ENCODE results near the gene INCA1. TPM values are rescaled to one million over a fixed set of nuclear protein-coding genes. Genes with fewer than 3 reads are reported as not detected.

INCA1 gene
- total and polyA plus RNA-seq, 5 experiments from 2014 or later = 0.23 to 0.26 TPM; not detected in 3

DNA sequence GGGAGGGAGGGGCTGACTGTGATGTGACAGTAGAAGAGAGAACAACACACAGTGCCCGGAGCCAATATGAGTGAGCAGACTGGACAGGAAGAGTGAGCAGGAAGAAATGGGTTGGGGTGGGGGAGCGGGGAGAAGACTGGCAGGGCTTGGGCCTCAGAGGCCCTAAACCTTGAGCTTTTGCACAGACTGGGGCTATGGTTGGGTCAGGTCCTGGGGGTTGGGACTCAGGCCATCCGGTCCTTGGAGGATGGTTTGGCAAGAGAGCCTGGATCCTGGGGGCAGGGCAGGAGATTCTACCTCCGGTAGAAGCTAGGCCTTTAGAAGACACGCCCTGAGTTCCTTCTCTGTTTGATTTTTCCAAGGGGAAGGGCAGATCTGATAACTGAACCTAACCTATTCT is 10.9 kb downstream of the INCA1 start:
- Mint-ChIP-seq H3K27me3 (no peaks in the 10 kb centered on the region), H3K4me1 (peaks cover 28 to 53% (median 45%) of the 10 kb centered on the region in 4 donors), H3K9me3 (no peaks in the 10 kb centered on the region), H3K4me3 (peak overlapping the region; percentile 83 to 97 (median 91)), H3K27ac (peak overlapping the region; percentile 84 to 97 (median 94)), H3K36me3 (peaks cover 0 to 33% (median 0%) of the 10 kb centered on the region in 3 donors)
- POLR2A ChIA-PET = interaction anchor here (0.6 to 5.7 kb wide), 12 partner anchors 9 to 86 kb away, joined by 3 to 42 read pairs (median 4); partner anchors contain the start of genes INCA1, KIF1C, PFN1 and RNF167
- peak in 1 of 10 donors; percentile 42 for DNase-seq
- ATAC-seq = no peak

DNA sequence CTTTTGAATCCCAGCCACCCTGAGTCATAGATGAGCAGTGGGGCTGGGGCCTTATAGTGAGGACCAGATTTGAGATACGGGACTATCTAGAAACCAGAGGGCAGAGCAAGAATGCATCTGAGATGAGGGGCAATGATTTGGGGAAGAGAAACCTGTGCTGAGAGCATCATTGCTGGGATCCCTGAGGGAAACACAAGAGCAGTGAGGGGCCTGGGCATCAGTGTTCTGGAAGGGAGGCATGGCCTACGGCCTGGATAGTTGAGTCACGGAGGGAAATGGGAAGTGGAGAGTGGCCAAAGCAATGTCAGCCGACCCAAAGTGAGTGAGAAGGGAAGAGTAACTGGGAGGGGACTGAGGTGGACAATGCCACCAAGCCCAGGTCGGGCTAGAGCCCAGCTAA is 15.0 kb downstream of the INCA1 start:
- H3K27me3 Mint-ChIP-seq = no peaks in the 10 kb centered on the region
- POLR2A ChIA-PET = no interaction called here
- no peak overlapping the region for H3K4me3 Mint-ChIP-seq
- H3K27ac Mint-ChIP-seq = peak overlapping the region in 4 of 10 donors; percentile 59 to 79 (median 68)
- peaks cover 22 to 48% (median 38%) of the 10 kb centered on the region in 4 donors for H3K4me1 Mint-ChIP-seq
- no peaks in the 10 kb centered on the region for H3K9me3 Mint-ChIP-seq
- peaks cover 0 to 64% (median 6%) of the 10 kb centered on the region in 3 donors for H3K36me3 Mint-ChIP-seq
- ATAC-seq (no peak), DNase-seq (no peak)

DNA sequence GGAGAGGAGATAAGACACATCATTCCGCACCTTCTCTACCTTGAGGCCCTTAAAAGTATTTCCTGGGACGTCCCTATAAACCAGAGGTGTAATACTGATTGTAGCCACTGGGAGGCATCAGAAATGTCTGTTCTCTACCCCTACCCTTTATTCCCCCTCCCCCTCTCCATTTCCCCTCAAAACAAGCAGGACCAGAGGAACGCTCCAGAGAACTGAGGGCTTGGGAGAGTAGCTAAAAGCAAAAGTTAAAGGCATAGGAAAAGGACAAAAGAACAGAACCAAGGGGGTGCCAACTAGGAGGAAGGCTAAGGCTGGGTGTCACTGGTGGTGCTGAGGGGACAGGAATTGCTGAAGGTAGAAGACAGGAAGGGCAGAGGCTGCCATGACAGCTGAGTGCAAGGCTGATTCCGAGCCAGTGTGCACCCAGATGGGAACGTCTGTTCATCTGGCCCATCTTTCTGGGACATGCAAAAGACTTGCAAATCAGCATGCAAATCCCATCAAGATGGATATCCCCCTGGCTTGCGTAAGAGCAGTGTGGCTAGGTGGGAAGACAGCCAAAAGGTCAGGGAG is 16.6 kb downstream of the INCA1 start:
- no peaks in the 10 kb centered on the region for H3K9me3 Mint-ChIP-seq
- DNase-seq = peak in 8 of 10 donors; percentile 33 to 74 (median 62)
- peak overlapping the region; percentile 23 to 92 (median 82) for H3K27ac Mint-ChIP-seq
- H3K4me1 Mint-ChIP-seq = peaks cover 18 to 38% (median 25%) of the 10 kb centered on the region in 4 donors
- POLR2A ChIA-PET = interaction anchor here (0.6 to 6.0 kb wide), 6 partner anchors 9 to 217 kb away, joined by 3 to 37 read pairs (median 4); partner anchors contain the start of genes ENO3, PFN1 and SPAG7
- H3K36me3 Mint-ChIP-seq = peaks cover 0 to 70% (median 8%) of the 10 kb centered on the region in 3 donors
- peak; percentile 84 to 87 for ATAC-seq
- no peaks in the 10 kb centered on the region for H3K27me3 Mint-ChIP-seq
- peak overlapping the region in 6 of 10 donors; percentile 6 to 80 (median 33) for H3K4me3 Mint-ChIP-seq

DNA sequence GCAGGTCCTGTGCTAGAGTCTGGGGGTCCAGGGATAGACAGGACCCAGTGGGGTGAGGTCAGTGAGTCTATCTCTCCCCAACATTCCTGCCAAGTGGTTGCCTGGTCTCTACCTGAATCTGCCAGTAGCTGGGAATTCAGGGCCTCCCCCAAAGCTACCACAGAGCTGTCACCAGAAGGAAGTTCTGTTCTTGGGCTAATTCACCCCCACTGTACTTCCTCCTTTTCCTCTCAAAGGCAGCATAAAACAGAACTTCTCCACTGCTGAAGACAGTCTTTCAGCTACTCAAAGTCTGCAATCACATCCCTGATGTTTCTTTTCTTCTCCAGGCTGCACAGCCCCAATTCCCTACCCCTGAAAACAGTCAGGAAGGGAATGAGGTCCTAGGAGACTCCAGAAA is 18.6 kb downstream of the INCA1 start:
- Mint-ChIP-seq H3K4me1 (peaks cover 18 to 38% (median 25%) of the 10 kb centered on the region in 4 donors), H3K36me3 (peaks cover 0 to 78% (median 8%) of the 10 kb centered on the region in 3 donors), H3K9me3 (no peaks in the 10 kb centered on the region), H3K27me3 (no peaks in the 10 kb centered on the region), H3K27ac (no peak overlapping the region), H3K4me3 (no peak overlapping the region)
- POLR2A ChIA-PET = interaction anchor here (6.0 kb wide), 1 partner anchor 10 kb away, joined by 37 read pairs; the partner anchor contains the start of gene SPAG7
- DNase-seq (no peak), ATAC-seq (no peak)

DNA sequence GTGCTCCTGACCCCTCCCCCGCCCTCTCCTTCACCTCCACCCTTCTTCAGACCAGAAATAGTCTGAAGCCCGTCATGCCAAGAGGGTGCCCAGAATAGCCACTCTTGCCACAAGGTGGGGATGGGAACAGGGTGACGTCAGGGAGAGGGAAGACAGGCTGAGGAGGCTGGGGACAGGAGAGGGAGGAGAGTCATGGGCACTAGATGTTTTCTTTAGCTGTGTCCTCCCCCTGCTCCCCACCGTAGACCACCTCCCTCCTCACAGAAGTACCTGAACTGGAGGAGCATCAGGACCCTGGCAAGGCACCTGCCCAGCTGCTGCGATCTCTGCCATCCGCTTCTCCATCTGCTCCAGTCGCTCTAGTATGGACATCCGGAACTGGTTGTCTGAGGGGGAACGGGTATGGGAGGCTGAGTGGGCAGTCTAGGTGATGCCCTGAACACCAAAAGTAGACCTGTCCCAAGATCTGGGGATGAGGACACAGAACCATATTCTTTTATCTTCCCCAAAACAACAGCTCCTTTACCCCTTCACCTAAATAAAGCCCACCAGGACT is 23.1 kb downstream of the INCA1 start:
- H3K4me3 Mint-ChIP-seq = no peak overlapping the region
- DNase-seq = no peak
- no peaks in the 10 kb centered on the region for H3K27me3 Mint-ChIP-seq
- no peaks in the 10 kb centered on the region for H3K9me3 Mint-ChIP-seq
- peaks cover 0 to 63% (median 10%) of the 10 kb centered on the region in 3 donors for H3K36me3 Mint-ChIP-seq
- peak overlapping the region in 5 of 10 donors; percentile 49 to 83 (median 77) for H3K27ac Mint-ChIP-seq
- peaks cover 5 to 25% (median 14%) of the 10 kb centered on the region in 4 donors for H3K4me1 Mint-ChIP-seq
- ATAC-seq = no peak
- POLR2A ChIA-PET = interaction anchor here (0.6 to 15.5 kb wide), 2 partner anchors 22 to 26 kb away, joined by 4 to 635 read pairs; partner anchors contain the start of genes ENO3, PFN1, RNF167 and SLC25A11

DNA sequence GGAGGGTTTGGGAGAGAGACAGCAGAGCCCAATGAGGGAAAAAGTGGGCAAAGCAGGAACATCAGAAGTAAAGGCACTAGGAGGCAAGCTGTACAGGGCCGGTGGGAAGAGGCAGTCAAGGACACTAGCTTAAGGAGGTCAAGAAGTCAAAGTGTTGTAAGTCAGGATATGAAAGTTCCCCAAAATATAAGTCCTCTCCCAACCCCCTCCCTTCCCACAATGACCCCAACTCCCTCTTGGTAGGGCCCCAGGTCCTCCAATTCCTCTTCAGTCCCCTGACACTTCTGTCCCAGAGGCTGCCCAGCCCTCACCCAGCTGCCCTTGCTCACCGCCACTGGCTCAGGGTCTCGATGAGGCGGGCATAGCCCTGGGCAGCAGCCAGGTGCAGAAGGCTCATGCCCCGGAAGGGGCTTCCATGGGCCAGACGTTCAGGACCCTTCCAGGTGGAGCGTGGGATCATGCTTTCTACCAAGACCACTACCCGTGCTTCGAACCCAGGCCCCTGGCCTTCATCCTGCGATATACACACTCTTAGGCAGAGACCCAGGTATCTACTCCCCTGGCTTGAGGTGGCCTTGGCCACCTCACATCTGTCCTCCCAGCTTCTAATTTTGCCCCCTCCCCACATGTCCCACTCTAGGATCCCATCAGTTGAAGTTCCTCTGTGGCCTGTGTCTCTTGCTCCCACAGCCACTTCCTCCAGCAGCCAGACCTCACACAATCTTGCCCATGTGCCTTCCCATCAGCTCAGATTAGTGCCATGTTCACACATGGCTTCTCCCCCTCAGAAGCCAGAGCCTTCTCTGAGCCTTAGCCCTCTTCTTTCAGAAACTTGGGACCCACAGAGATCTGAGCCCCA is 23.8 kb downstream of the INCA1 start:
- H3K9me3 Mint-ChIP-seq = no peaks in the 10 kb centered on the region
- ATAC-seq = no peak
- peak overlapping the region in 6 of 10 donors; percentile 49 to 83 (median 76) for H3K27ac Mint-ChIP-seq
- peak overlapping the region in 1 of 10 donors; percentile 11 for H3K4me3 Mint-ChIP-seq
- DNase-seq = no peak
- H3K4me1 Mint-ChIP-seq = peaks cover 5 to 19% (median 15%) of the 10 kb centered on the region in 4 donors
- H3K36me3 Mint-ChIP-seq = peaks cover 0 to 56% (median 10%) of the 10 kb centered on the region in 3 donors
- H3K27me3 Mint-ChIP-seq = no peaks in the 10 kb centered on the region
- POLR2A ChIA-PET = interaction anchor here (0.6 to 15.5 kb wide), 2 partner anchors 23 to 26 kb away, joined by 4 to 635 read pairs; partner anchors contain the start of genes ENO3, PFN1, RNF167 and SLC25A11

DNA sequence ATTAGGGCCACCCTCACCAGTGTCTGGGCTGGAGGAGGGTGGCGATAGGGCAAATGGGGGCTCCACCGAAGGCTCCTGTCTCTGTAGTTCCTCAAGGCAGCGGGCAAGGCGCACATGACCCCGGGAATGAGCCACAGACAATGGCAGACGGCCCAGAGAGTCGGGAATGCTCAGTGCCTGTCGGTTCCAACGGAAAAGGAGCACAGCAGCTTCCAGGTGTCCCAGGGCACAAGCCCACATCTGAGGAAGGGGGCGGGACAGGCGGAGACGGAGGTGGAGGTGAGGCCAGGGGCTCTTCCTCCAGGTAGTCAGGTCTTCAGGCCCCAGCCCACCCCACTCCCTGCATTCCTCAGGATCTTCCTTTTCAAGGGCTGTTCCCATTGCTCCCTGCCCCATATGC is 24.6 kb downstream of the INCA1 start:
- DNase-seq = no peak
- ATAC-seq = no peak
- Mint-ChIP-seq H3K9me3 (no peaks in the 10 kb centered on the region), H3K27me3 (no peaks in the 10 kb centered on the region), H3K36me3 (peaks cover 0 to 50% (median 7%) of the 10 kb centered on the region in 3 donors), H3K4me1 (peaks cover 5 to 19% (median 12%) of the 10 kb centered on the region in 4 donors), H3K4me3 (peak overlapping the region in 1 of 10 donors; percentile 11), H3K27ac (no peak overlapping the region)
- POLR2A ChIA-PET = interaction anchor here (0.5 to 15.5 kb wide), 4 partner anchors 7 to 25 kb away, joined by 3 to 635 read pairs (median 3); partner anchors contain the start of genes ENO3, INCA1, KIF1C and PFN1

DNA sequence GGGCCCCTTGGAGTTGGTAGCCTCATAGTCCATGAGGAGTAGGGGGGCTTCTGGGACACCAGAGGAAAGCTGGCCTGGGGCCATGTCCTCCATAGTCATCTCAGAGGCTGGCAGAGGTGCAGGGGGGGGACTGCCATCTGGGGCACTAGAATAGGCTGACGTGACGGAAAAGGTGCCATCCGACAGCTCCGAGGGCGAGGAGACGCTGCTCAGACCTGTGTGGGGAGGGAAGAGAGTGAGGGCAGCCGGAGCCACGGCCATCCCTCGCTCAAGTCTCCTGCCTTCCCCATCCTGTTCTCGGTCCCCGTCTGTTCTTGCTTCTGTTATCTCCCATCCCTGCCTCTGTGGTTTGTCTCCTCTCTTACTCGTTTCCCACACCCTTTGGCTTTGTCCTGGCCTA is 25.0 kb downstream of the INCA1 start:
- Mint-ChIP-seq H3K27me3 (no peaks in the 10 kb centered on the region), H3K36me3 (peaks cover 0 to 46% (median 5%) of the 10 kb centered on the region in 3 donors), H3K27ac (no peak overlapping the region), H3K4me1 (peaks cover 5 to 19% (median 12%) of the 10 kb centered on the region in 4 donors), H3K9me3 (no peaks in the 10 kb centered on the region), H3K4me3 (no peak overlapping the region)
- POLR2A ChIA-PET = interaction anchor here (0.5 to 15.5 kb wide), 4 partner anchors 8 to 25 kb away, joined by 3 to 635 read pairs (median 3); partner anchors contain the start of genes ENO3, INCA1, KIF1C and PFN1
- ATAC-seq (no peak), DNase-seq (no peak)

DNA sequence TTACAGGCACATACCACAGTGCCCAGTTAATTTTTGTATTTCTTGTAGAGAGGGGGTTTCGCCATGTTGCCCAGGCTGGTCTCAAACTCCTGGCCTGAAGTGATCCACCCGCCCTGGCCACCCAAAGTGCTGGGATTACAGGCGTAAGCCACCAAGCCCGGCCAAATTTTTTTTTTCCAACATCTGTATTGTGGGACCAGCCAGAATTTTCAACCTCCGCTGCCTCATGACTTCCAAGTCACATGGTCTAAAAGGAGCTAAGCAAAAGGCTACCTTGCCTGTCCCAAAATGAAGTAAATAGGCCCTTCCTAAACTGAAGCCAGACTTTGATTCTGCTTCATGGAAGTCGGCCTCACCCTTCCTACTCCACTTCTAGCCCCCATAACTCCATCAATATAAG is 25.5 kb downstream of the INCA1 start:
- Mint-ChIP-seq H3K27ac (no peak overlapping the region), H3K4me3 (no peak overlapping the region), H3K9me3 (no peaks in the 10 kb centered on the region), H3K27me3 (no peaks in the 10 kb centered on the region), H3K4me1 (peaks cover 5 to 19% (median 12%) of the 10 kb centered on the region in 4 donors), H3K36me3 (peaks cover 0 to 41% (median 4%) of the 10 kb centered on the region in 3 donors)
- POLR2A ChIA-PET = interaction anchor here (0.5 to 15.5 kb wide), 4 partner anchors 13 to 45 kb away, joined by 3 to 635 read pairs (median 4); partner anchors contain the start of genes ENO3, INCA1, KIF1C and PFN1
- no peak for ATAC-seq
- DNase-seq = no peak

DNA sequence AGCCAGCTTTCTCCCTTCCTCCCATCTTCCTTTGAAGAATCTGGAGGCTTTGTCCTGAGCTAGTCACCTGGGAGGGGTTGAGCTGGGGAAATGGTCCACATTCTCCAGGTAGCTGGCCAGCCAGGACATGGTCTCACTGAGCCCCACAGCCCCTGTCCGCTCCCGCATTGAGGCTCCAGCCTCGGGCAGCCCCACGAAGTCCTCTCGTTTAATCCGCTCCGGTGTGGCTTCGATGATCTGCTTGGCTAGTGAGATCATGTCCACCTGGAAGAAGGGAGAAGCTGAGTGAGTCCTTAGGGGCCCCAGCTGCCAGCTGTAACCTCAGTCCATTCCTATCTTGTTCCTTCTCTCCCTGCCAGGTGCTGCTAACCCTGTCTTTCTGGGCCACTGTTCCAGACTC is 27.0 kb downstream of the INCA1 start:
- H3K4me1 Mint-ChIP-seq = peaks cover 17 to 25% (median 20%) of the 10 kb centered on the region in 4 donors
- no peaks in the 10 kb centered on the region for H3K27me3 Mint-ChIP-seq
- ATAC-seq (no peak), DNase-seq (peak in 1 of 10 donors; percentile 46)
- peak overlapping the region in 3 of 10 donors; percentile 9 to 17 (median 14) for H3K4me3 Mint-ChIP-seq
- H3K9me3 Mint-ChIP-seq = no peaks in the 10 kb centered on the region
- peaks cover 0 to 34% (median 2%) of the 10 kb centered on the region in 3 donors for H3K36me3 Mint-ChIP-seq
- peak overlapping the region in 6 of 10 donors; percentile 22 to 84 (median 77) for H3K27ac Mint-ChIP-seq
- POLR2A ChIA-PET = interaction anchor here (0.6 to 15.5 kb wide), 6 partner anchors 9 to 58 kb away, joined by 3 to 635 read pairs (median 4); partner anchors contain the start of genes CAMTA2, ENO3, PFN1 and RNF167

DNA sequence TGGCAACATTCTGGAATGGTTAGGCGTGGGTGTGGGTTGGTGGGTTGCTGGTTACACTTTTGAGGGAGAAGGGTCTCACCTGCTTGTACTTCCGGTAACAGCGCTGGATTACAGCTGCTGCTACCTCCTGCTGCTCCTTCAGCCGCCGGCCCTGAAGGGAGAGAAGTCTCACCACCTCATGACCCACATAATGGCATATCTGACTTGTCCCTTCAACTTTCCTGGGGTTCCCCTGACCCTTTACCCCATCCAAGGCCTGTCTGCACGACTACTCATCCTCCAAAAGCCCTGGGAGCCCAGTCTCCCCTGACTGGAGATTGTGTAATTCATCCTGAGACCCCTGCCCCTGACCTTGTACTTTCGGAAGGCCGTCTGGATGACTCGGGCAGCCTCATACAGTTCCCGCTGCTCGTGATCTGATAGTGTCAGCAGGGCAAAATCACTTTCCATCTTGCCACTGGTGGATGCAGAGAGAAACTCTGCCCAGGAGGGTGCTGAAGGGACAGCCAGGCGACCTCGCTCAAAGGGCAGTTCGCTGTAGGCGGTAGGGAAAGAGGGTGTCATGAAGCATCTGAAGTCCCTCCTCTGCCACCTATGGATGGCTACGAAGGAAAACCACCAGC is 27.7 kb downstream of the INCA1 start:
- H3K4me3 Mint-ChIP-seq = peak overlapping the region in 3 of 10 donors; percentile 41 to 63 (median 44)
- ATAC-seq (no peak), DNase-seq (peak in 1 of 10 donors; percentile 24)
- H3K36me3 Mint-ChIP-seq = peaks cover 0 to 29% (median 2%) of the 10 kb centered on the region in 3 donors
- peak overlapping the region in 5 of 10 donors; percentile 35 to 84 (median 71) for H3K27ac Mint-ChIP-seq
- POLR2A ChIA-PET = interaction anchor here (0.6 to 15.5 kb wide), 8 partner anchors 9 to 259 kb away, joined by 3 to 635 read pairs (median 16); partner anchors contain the start of genes ARRB2, CAMTA2, ENO3 and INCA1
- no peaks in the 10 kb centered on the region for H3K9me3 Mint-ChIP-seq
- H3K27me3 Mint-ChIP-seq = no peaks in the 10 kb centered on the region
- H3K4me1 Mint-ChIP-seq = peaks cover 15 to 28% (median 20%) of the 10 kb centered on the region in 4 donors
